ENCODE data around the gene SRPK2. TPM values are rescaled to one million over a fixed set of nuclear protein-coding genes. Genes with fewer than 3 reads are reported as not detected.

Gene SRPK2
- total RNA-seq, 1 experiment from 2014 or later = 58.2 TPM

DNA sequence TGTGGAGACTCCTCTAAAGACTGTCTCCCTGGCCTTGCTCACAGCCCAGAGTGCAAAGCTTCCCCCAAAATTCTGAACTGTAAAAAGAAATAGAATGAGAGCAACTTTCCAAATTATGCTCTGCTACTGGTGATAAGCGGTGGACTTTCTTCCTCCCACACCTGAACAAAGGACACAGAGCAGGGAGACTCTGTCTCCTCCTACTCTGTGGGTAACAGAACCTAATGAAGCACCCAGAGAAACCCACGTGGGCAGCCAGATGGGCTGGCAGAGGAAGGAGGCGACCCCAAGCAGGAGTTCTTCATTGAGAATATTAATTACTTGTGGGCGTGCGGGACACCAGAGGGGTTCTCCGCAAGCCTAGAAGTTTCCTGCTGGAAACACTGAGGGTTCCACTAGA is 235.2 kb downstream of the SRPK2 start:
- intact Hi-C loops (cut with micrococcal nuclease; ENCODE audit: unreplicated experiment) = loop anchor here (10.0 kb wide), 1 partner anchor 181 kb away; no protein-coding TSS in a partner anchor
- no peak overlapping the region for H3K4me3 ChIP-seq (ENCODE audit: low read depth in 2 of 2, low read length in 2 of 2)
- no peaks in the 10 kb centered on the region for H3K9me3 ChIP-seq (ENCODE audit: control insufficient read depth, insufficient read depth, low read depth, low read length)
- no peak overlapping the region for H3K27ac ChIP-seq (ENCODE audit: low read length)
- H3K27me3 ChIP-seq (ENCODE audit: control insufficient read depth, insufficient read depth, low read length) = no peaks in the 10 kb centered on the region
- no peak for DNase-seq (ENCODE audit: low read depth, low spot score)
- TF ChIP-seq, protein P1, sequence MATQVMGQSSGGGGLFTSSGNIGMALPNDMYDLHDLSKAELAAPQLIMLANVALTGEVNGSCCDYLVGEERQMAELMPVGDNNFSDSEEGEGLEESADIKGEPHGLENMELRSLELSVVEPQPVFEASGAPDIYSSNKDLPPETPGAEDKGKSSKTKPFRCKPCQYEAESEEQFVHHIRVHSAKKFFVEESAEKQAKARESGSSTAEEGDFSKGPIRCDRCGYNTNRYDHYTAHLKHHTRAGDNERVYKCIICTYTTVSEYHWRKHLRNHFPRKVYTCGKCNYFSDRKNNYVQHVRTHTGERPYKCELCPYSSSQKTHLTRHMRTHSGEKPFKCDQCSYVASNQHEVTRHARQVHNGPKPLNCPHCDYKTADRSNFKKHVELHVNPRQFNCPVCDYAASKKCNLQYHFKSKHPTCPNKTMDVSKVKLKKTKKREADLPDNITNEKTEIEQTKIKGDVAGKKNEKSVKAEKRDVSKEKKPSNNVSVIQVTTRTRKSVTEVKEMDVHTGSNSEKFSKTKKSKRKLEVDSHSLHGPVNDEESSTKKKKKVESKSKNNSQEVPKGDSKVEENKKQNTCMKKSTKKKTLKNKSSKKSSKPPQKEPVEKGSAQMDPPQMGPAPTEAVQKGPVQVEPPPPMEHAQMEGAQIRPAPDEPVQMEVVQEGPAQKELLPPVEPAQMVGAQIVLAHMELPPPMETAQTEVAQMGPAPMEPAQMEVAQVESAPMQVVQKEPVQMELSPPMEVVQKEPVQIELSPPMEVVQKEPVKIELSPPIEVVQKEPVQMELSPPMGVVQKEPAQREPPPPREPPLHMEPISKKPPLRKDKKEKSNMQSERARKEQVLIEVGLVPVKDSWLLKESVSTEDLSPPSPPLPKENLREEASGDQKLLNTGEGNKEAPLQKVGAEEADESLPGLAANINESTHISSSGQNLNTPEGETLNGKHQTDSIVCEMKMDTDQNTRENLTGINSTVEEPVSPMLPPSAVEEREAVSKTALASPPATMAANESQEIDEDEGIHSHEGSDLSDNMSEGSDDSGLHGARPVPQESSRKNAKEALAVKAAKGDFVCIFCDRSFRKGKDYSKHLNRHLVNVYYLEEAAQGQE (IDR thresholded peaks at IDR 0.05; ENCODE audit: insufficient read depth in 1 of 2, low read depth in 2 of 2, low read length in 1 of 2) = no peak
- TF ChIP-seq TCF7L2 (IDR thresholded peaks at IDR 0.05; ENCODE audit: low read depth, low read length) (no peak), POLR2AphosphoS5 (IDR thresholded peaks at IDR 0.05; ENCODE audit: low read depth, low read length) (no peak), SIN3A (IDR thresholded peaks at IDR 0.05; ENCODE audit: borderline replicate concordance, insufficient read depth, low read depth, low read length) (no peak)
- TF ChIP-seq, protein P2, sequence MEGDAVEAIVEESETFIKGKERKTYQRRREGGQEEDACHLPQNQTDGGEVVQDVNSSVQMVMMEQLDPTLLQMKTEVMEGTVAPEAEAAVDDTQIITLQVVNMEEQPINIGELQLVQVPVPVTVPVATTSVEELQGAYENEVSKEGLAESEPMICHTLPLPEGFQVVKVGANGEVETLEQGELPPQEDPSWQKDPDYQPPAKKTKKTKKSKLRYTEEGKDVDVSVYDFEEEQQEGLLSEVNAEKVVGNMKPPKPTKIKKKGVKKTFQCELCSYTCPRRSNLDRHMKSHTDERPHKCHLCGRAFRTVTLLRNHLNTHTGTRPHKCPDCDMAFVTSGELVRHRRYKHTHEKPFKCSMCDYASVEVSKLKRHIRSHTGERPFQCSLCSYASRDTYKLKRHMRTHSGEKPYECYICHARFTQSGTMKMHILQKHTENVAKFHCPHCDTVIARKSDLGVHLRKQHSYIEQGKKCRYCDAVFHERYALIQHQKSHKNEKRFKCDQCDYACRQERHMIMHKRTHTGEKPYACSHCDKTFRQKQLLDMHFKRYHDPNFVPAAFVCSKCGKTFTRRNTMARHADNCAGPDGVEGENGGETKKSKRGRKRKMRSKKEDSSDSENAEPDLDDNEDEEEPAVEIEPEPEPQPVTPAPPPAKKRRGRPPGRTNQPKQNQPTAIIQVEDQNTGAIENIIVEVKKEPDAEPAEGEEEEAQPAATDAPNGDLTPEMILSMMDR (IDR thresholded peaks at IDR 0.05) = no peak
- in situ Hi-C loops (cut with HindIII; ENCODE audit: low pct_unique_long_range_greater_than_20kb, low sequenced_read_pairs) = no loop called here
- no TSS peak for BruUV-seq (replicated peaks)
- ChIA-PET CTCF (interaction anchor here (0.7 kb wide), 1 partner anchor 319 kb away, joined by 4 read pairs; no protein-coding TSS in a partner anchor), POLR2A (no interaction called here)
- ATAC-seq = no peak
- H3K4me1 ChIP-seq (ENCODE audit: control insufficient read depth, insufficient read depth, low read length) = no peaks in the 10 kb centered on the region
- no peaks in the 10 kb centered on the region for H3K36me3 ChIP-seq (ENCODE audit: control insufficient read depth, insufficient read depth, low read length)

DNA sequence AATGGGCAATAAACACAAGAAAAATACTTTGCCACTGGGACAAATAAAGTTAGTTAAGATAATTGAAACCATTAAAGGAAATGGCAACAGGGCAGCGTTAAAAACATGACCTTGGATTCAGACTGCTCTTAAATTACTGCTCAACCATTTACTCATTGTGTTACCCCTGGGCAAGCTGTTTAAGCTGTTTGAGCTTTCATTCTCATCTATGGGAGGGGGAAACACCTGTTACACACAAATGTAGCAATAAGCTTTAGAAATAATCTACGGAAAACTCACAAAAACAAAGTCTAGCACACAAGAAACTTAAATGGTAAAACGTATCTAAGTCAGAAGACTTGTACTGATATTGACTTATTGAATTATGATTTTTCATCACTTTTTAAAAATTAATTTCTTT is 237.6 kb downstream of the SRPK2 start:
- no peak for TF ChIP-seq POLR2AphosphoS5 (IDR thresholded peaks at IDR 0.05; ENCODE audit: low read depth, low read length)
- TF ChIP-seq, protein P2 (IDR thresholded peaks at IDR 0.05) = no peak
- TF ChIP-seq, protein P1 (IDR thresholded peaks at IDR 0.05; ENCODE audit: insufficient read depth in 1 of 2, low read depth in 2 of 2, low read length in 1 of 2) = no peak
- no peak for TF ChIP-seq SIN3A (IDR thresholded peaks at IDR 0.05; ENCODE audit: borderline replicate concordance, insufficient read depth, low read depth, low read length)
- no peak for TF ChIP-seq TCF7L2 (IDR thresholded peaks at IDR 0.05; ENCODE audit: low read depth, low read length)
- in situ Hi-C loops (cut with HindIII; ENCODE audit: low pct_unique_long_range_greater_than_20kb, low sequenced_read_pairs) = no loop called here
- H3K27ac ChIP-seq (ENCODE audit: low read length) = no peak overlapping the region
- ChIA-PET CTCF (no interaction called here), POLR2A (no interaction called here)
- DNase-seq (ENCODE audit: low read depth, low spot score) = no peak
- H3K27me3 ChIP-seq (ENCODE audit: control insufficient read depth, insufficient read depth, low read length) = no peaks in the 10 kb centered on the region
- no peaks in the 10 kb centered on the region for H3K36me3 ChIP-seq (ENCODE audit: control insufficient read depth, insufficient read depth, low read length)
- BruUV-seq (replicated peaks) = no TSS peak
- no peaks in the 10 kb centered on the region for H3K4me1 ChIP-seq (ENCODE audit: control insufficient read depth, insufficient read depth, low read length)
- H3K9me3 ChIP-seq (ENCODE audit: control insufficient read depth, insufficient read depth, low read depth, low read length) = no peaks in the 10 kb centered on the region
- intact Hi-C loops (cut with micrococcal nuclease; ENCODE audit: unreplicated experiment) = loop anchor here (10.0 kb wide), 1 partner anchor 184 kb away; no protein-coding TSS in a partner anchor
- no peak overlapping the region for H3K4me3 ChIP-seq (ENCODE audit: low read depth in 2 of 2, low read length in 2 of 2)
- no peak for ATAC-seq
